Cardiac muscle cell (in vitro differentiated cells and primary cell): Measurements from ENCODE around the gene SGMS1. TPM values are rescaled to one million over a fixed set of nuclear protein-coding genes. Genes with fewer than 3 reads are reported as not detected.
A peak's percentile ranks its signal among the peaks of the same experiment; 100 is the strongest.

Experiments used
- DNase-seq, 2 donors: peaks; one replicate each; pipeline versions ENCODE4 v3.0.0 to v3.0.0-alpha.2; 2010 to 2017; ENCODE audit warnings: low read depth in 1 of 2, low spot score in 1 of 2
- H3K27ac ChIP-seq: fragments of 200-600 bp; sonication (generic); 2 replicates; pipeline ENCODE4 v1.5.1; 2016
- H3K27me3 ChIP-seq: fragments of 200-600 bp; sonication (generic); 2 replicates; pipeline ENCODE4 v1.6.0; 2016; ENCODE audit warnings: control low read depth
- H3K36me3 ChIP-seq: fragments of 200-600 bp; sonication (generic); 2 replicates; pipeline ENCODE4 v1.5.1; 2016; ENCODE audit warnings: control low read depth
- H3K4me1 ChIP-seq: fragments of 200-600 bp; sonication (generic); 2 replicates; pipeline ENCODE4 v1.8.1; 2017; ENCODE audit warnings: low read depth, mild to moderate bottlenecking, mixed run types
- H3K4me3 ChIP-seq: fragments of 200-600 bp; sonication (generic); 2 replicates; pipeline ENCODE4 v1.5.1; 2016; ENCODE audit warnings: mild to moderate bottlenecking
- H3K9me3 ChIP-seq: fragments of 200-600 bp; sonication (generic); 2 replicates; pipeline ENCODE4 v1.5.1; 2017; ENCODE audit warnings: low read depth, mild to moderate bottlenecking, control low read depth
- polyA plus RNA-seq: library from polyadenylated mRNA; unstranded; fragments of >200 nt; fragmentation: Nextera tagmentation; extraction: Ambion mirVana; gene quantifications from 2 replicates; pipeline ENCODE4 v1.2.1, GENCODE V29; 2016
- total RNA-seq: library from RNA; depleted of rRNA; stranded (reverse); fragments of >200 nt; gene quantifications from 2 replicates; pipeline ENCODE4 v1.2.3, GENCODE V29; 2016
- TF ChIP-seq, protein P1 (sequence below): IDR thresholded peaks from 2 replicates; pipeline ENCODE4 v1.5.1; 2012; ENCODE audit warnings: low read depth, mild to moderate bottlenecking, low read length

Gene SGMS1
- total and polyA plus RNA-seq, 2 experiments from 2014 or later = 12.1 to 41.6 TPM

DNA sequence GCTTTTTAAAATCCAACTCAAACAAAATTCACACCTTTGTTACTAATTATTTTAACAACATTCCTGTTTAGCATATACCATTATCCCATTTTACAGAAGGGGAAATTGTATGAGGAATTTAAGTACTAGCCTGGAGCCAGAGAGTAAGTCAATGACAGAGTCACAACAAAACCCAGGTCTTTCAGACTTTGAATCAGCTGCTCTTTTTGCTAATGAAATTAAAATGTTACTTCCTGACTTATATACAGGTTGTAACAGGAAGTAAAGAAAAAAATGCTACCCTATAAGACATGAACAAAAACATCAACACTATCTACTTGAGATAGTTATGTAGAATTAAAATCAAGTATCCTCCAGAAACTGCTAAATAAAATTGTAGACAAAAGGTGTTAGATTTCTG is 289.9 kb downstream of the SGMS1 start:
- H3K9me3 ChIP-seq = no peaks in the 10 kb centered on the region
- H3K4me3 ChIP-seq = no peak overlapping the region
- H3K27me3 ChIP-seq = no peaks in the 10 kb centered on the region
- no peak overlapping the region for H3K27ac ChIP-seq
- H3K4me1 ChIP-seq = no peaks in the 10 kb centered on the region
- H3K36me3 ChIP-seq = no peaks in the 10 kb centered on the region
- DNase-seq = no peak
- TF ChIP-seq, protein P1, sequence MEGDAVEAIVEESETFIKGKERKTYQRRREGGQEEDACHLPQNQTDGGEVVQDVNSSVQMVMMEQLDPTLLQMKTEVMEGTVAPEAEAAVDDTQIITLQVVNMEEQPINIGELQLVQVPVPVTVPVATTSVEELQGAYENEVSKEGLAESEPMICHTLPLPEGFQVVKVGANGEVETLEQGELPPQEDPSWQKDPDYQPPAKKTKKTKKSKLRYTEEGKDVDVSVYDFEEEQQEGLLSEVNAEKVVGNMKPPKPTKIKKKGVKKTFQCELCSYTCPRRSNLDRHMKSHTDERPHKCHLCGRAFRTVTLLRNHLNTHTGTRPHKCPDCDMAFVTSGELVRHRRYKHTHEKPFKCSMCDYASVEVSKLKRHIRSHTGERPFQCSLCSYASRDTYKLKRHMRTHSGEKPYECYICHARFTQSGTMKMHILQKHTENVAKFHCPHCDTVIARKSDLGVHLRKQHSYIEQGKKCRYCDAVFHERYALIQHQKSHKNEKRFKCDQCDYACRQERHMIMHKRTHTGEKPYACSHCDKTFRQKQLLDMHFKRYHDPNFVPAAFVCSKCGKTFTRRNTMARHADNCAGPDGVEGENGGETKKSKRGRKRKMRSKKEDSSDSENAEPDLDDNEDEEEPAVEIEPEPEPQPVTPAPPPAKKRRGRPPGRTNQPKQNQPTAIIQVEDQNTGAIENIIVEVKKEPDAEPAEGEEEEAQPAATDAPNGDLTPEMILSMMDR = no peak

DNA sequence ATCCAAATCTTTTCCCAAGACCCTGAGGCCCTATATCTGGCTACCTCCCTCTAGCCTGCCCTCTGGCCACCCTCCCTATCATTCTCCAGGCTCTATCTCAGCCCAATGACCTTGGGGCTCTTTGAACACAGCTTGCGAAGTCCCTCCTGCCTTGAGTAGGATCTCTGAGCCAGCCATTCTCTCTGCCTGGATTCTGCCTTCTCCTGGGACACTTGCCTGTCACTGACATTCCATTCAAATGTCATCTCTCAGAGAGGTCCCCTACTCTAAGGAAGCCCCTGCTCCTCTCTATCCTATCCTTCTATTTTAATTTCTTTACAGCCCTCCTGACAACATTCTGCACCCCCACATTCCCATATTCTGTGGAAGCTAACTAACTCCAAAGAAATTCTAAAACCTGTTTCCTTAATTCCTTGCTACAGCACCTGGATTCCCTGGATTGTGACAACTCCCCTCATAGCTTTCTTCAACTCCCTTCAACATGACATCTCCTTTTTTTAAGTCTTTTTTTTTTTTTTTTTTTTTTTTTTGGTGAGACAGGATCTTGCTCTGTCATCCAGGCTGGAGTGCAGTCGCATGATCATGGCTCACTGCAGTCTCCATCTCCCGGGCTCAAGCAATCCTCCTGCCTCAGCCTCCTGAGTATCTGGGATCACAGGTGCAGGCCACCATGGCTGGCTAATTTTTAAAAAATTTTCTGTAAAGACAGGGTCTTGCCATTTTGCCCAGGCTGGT is 291.5 kb downstream of the SGMS1 start:
- no peaks in the 10 kb centered on the region for H3K9me3 ChIP-seq
- DNase-seq = no peak
- no peak overlapping the region for H3K27ac ChIP-seq
- H3K4me1 ChIP-seq = no peaks in the 10 kb centered on the region
- H3K27me3 ChIP-seq = no peaks in the 10 kb centered on the region
- TF ChIP-seq, protein P1 = no peak
- no peak overlapping the region for H3K4me3 ChIP-seq
- H3K36me3 ChIP-seq = no peaks in the 10 kb centered on the region

DNA sequence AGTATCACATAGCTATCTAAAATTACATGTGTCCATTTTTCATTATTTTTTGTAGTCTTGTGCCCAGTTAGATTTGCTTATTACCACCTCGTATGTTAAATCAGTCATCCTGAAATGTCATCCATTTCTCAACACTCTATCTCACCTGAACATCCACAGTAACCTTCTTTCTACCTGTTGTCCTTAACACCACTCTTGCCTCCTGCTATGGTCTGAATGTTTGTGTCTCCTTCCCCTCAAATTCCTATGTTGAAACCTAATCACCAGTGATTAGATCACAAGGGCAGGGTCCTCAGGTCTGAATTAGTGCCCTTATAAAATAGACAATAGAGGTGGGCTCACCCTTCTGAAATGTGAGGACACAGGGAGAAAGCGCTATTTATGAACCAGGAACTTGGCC is 292.3 kb downstream of the SGMS1 start:
- Histone ChIP-seq H3K4me3 (no peak overlapping the region), H3K4me1 (no peaks in the 10 kb centered on the region), H3K9me3 (no peaks in the 10 kb centered on the region), H3K27ac (no peak overlapping the region), H3K27me3 (no peaks in the 10 kb centered on the region), H3K36me3 (no peaks in the 10 kb centered on the region)
- no peak for DNase-seq
- TF ChIP-seq, protein P1 = no peak

DNA sequence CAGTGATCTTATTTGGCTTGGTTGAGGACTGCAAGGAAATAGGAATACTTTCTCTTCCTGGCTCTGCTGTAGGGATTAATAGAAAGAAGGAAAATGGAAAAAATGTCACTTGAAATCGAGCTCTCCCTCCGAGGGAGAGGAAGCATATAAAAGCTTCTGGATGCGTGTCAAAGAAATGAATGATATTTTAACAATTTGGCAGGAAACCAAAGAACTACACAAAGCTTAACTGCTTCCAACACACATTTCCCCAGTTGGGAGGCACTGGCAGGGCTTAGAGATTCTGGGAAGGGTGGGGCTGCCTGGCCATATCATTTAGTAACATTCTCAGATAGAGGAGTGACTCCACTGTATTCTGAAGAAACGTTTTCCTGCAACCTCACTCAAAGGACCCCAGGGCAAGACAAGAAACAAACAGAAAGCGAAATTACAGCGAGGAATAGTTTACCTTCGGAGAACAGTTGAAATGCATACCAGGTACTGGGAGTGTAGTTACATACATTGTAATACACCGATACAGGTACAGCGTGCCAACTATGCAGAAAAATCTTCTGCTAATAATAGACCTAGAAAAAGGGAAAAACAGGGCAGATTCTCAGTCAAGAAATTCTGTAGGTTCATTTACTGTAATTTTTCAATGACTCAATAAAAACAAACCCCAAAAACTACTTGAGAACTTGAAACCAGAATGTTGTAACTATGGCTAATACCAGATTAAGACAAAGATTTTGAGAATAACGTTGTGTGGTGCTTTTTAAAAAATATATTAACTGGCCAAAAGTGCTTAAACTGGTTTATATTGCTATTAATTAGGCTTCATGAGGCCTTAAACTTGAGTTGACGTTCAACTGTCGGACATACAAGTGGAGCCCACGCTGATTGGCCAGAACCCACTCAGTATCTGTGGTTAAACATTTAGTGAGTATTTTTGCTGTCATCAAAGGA is 296.7 kb downstream of the SGMS1 start:
- TF ChIP-seq, protein P1 = no peak
- Histone ChIP-seq H3K9me3 (no peaks in the 10 kb centered on the region), H3K36me3 (no peaks in the 10 kb centered on the region), H3K27ac (no peak overlapping the region), H3K4me3 (no peak overlapping the region), H3K4me1 (no peaks in the 10 kb centered on the region), H3K27me3 (no peaks in the 10 kb centered on the region)
- peak in 1 of 2 donors; percentile 85 for DNase-seq

DNA sequence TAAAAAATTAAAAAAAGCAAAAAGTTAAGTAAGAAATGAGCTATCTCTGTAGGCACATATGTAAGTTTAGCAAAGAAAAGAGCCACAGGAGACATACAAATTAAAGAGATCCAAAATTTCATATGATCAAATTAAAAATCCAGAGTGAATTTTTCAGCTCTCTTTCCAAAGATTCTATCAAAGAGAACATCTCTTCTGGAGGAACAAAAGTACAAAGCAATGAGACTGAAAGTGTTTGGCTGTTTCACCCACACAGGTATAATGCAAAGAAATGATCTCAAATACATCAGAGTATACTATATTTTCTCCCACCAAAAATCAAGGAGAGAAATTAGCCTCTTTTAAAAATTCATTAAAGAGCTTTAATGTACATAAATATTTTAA is 297.6 kb downstream of the SGMS1 start:
- no peak overlapping the region for H3K4me3 ChIP-seq
- H3K27me3 ChIP-seq = no peaks in the 10 kb centered on the region
- H3K27ac ChIP-seq = no peak overlapping the region
- DNase-seq = no peak
- TF ChIP-seq, protein P1 = no peak
- H3K9me3 ChIP-seq = no peaks in the 10 kb centered on the region
- peaks cover 3% of the 10 kb centered on the region for H3K4me1 ChIP-seq
- no peaks in the 10 kb centered on the region for H3K36me3 ChIP-seq
